ENCODE results near the gene MOCS3.

DNA sequence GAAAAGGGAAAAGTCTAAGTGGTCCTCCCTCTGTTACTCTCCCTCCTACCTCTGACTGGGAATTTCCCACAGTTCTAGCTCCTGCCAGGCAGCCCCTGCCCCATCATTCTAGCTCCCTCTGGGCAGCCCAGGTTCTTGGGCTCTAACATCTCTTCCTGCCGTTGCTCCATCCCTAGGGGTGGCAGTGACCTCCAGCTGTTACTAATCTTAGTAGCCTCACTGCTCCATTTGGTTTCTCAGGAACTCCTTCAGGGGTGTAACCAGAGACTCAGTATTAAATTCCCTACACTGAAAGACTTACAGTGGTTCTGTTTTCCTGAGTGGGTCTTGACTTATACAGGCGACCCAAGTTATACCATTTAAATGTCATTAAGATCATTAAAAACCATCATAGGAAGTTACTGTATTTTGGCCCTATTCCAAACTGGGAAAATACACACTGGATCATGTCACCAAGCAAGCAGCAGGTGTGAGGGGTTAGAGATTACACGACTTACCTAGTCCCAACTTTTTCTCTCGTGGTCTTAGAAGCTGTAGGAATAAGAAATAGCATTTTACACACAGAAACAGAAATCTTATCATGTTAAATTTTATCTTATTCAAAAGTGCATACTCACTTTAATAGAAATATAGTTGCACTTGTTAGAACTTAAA is 10.4 kb upstream of the MOCS3 start:
- TF ChIP-seq POLR2AphosphoS5 (IDR thresholded peaks at IDR 0.05): no peak
- no peak for TF ChIP-seq REST (IDR thresholded peaks at IDR 0.05; ENCODE audit: borderline replicate concordance)
- TF ChIP-seq CTCF (IDR thresholded peaks at IDR 0.05; ENCODE audit: poor library complexity, severe bottlenecking): no peak
- TF ChIP-seq TAF1 (IDR thresholded peaks at IDR 0.05; ENCODE audit: low read depth): no peak
- TF ChIP-seq SMC3 (conservative IDR thresholded peaks at IDR 0.05; ENCODE audit: poor library complexity): no peak
- no peak for TF ChIP-seq EZH2 (IDR thresholded peaks at IDR 0.05; ENCODE audit: borderline replicate concordance, insufficient read depth, low read length, poor library complexity, severe bottlenecking)
- no peak for TF ChIP-seq RAD21 (conservative IDR thresholded peaks at IDR 0.05)
- TF ChIP-seq MXI1 (conservative IDR thresholded peaks at IDR 0.05; ENCODE audit: poor library complexity, severe bottlenecking): no peak
